Right forelimb (tissue), 1 donor: ENCODE data around the gene KLHL8.

Experiments
- DNase-seq: peaks from one replicate; pipeline ENCODE4 v3.0.0-alpha.2; 2018

Gene KLHL8

GRCh38 chr4:87120411-87121162, 99.8 kb downstream of the KLHL8 start:
- DNase-seq: no peak

DNA sequence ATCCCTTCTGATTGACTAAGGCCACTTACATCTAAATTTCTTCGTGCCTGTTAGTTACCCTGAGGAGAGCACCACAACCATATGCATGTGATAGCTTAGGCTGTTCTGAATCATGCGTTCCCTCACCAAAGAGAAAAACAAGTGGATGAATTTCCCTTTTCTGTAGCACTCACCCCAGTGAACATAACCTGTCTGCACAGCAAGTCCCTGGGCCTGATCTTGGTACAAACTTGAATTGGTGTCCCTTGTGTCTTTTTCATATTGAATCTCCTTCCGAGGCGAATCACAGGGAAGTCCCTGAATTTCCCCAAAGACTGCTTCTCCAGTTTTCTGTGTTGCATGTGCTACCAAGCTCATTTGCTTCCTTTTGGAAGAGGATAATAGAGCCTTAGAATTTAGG, 100.4 kb downstream of the KLHL8 start:
- no peak for DNase-seq

DNA sequence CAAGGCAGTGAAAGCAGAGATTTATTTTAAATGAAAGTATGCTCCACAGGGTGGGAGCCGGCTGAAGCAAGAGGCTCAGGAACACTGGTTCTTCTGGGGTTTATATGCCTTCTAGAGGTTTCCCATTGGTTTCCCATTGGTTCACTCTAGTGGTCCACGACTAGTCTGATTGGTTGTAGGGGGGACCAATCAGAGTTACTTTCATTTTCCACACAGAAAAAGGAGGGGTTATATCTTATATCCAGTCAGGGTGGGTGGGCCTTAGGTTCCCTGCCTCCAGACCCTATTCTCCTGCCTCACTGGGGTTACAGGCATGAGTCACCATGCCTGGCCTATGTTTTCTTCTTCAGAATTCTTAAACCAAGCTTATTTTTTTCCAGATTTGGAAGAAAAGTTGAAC, 101.6 kb downstream of the KLHL8 start:
- no peak for DNase-seq

DNA sequence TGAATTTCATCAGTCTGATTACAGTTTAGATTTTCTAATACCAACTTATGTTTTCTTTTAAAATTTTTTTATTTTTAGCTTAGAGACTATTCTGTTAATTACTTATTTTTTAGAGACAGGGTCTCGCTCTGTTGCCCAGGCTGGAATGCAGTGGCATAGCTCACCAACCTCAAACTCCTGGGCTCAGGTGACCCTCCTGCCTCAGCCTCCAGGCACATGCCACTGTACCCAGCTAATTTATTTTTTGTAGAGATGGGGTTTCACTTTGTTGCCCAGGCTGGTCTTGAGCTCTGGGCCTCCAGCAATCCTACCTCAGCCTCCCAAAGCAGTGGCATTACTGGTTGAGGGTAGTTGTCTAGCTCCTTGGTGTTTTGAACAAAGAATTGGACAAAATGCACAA, 102.0 kb downstream of the KLHL8 start:
- no peak for DNase-seq

GRCh38 chr4:87117732-87118075, 102.7 kb downstream of the KLHL8 start:
- no peak for DNase-seq

DNA sequence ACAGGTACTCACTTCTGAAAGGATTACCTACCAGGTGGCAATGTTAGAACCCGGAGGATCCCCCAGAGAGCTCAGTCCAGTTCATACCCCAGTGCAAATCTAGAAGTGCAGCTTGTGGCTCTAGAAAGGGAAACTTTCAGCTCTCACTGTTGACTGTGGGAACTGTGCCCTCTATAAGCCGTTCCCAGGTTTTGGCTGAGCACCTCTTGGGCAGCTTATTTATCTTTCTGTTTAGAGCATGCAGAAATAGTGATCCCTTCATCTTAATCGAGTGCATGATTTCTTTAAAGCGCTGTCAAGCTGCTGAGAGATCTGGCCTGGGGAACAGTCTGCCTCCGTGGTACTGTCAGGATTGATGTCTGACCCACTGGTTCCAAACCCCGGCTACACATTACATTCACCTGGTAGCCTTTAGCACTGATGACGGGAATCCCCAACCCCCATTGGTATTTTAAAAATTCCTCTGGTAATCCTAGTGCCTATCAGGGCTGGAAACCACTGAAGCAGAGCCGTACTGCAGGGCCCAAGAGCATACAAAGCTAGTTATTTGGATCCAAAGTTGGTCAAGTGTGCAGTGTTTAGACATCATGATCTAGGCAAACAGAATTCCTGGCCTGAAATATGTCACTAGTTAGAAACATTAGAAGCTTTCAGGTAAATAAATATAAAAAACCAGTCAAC, 103.2 kb downstream of the KLHL8 start:
- no peak for DNase-seq

GRCh38 chr4:87116231-87116630, 104.2 kb downstream of the KLHL8 start:
- DNase-seq: no peak

- no peak for DNase-seq
Measured at GRCh38 chr4:87114245-87115062, 106.0 kb downstream of the KLHL8 start.

DNA sequence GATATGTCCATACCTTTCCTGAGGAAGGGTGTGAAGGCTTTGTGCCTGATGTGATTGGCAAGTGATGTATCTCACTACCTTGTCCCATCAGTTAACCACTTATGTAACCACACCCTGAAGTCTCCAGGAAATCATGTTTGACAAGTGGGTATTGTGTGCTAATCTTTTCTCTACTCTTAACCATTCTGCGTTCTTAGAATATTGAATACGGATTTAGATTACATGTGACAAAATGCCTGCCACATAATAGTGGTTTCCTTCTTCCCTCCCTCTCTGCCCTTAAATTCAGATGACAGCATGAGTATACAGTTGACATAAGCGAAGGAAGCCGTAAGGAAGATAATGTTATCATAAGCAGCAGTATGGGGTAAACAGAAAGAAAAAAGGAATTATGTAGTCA, 108.4 kb downstream of the KLHL8 start:
- DNase-seq: no peak
